Activated naive CD8-positive, alpha-beta T cell (primary cell): ENCODE measurements around the gene MT1M.
"Not testable (repeated sequence)": the region's sequence is repeated elsewhere in the genome, so short reads cannot be mapped to it uniquely, and the experiment has no call there.

ENCODE experiments used
- H3K27ac Mint-ChIP-seq: one replicate; pipeline ENCODE4 v1.8.0; 2021; ENCODE audit warnings: mixed read lengths
- H3K27me3 Mint-ChIP-seq: one replicate; pipeline ENCODE4 v1.8.0; 2021; ENCODE audit warnings: mixed read lengths
- H3K36me3 Mint-ChIP-seq: one replicate; pipeline ENCODE4 v1.8.0; 2021; ENCODE audit warnings: mixed read lengths
- H3K4me1 Mint-ChIP-seq: one replicate; pipeline ENCODE4 v1.8.0; 2021; ENCODE audit warnings: low read depth, mixed read lengths
- H3K4me3 Mint-ChIP-seq: one replicate; pipeline ENCODE4 v1.8.0; 2021; ENCODE audit warnings: mild to moderate bottlenecking, mixed read lengths
- H3K9me3 Mint-ChIP-seq: one replicate; pipeline ENCODE4 v1.8.0; 2021; ENCODE audit warnings: low read depth, mixed read lengths

Gene MT1M

GRCh38 chr16:56669005-56669839 is 36.8 kb downstream of the MT1M start, which contains the start of gene MT1H:
Gene MT1H, plus strand, starts transcription at chr16:56669814. Its CDS starts 71 bp downstream, at chr16:56669885.
- Mint-ChIP-seq H3K27me3 (peaks cover 23% of the 10 kb centered on the region), H3K4me1 (peaks cover 22% of the 10 kb centered on the region), H3K27ac (no peak within 1 kb of the TSS), H3K36me3 (peaks cover 12% of the 10 kb centered on the region), H3K4me3 (peak within 1 kb of the TSS; percentile 46), H3K9me3 (no peaks in the 10 kb centered on the region)

- Mint-ChIP-seq H3K27me3 (peaks cover 23% of the 10 kb centered on the region), H3K27ac (no peak overlapping the region), H3K4me1 (peaks cover 25% of the 10 kb centered on the region), H3K9me3 (no peaks in the 10 kb centered on the region), H3K36me3 (peaks cover 12% of the 10 kb centered on the region), H3K4me3 (peak overlapping the region; percentile 20)
Observed at GRCh38 chr16:56669840-56670619, 37.6 kb downstream of the MT1M start.

GRCh38 chr16:56670620-56670934 is 38.1 kb downstream of the MT1M start:
- no peaks in the 10 kb centered on the region for H3K9me3 Mint-ChIP-seq
- peaks cover 9% of the 10 kb centered on the region for H3K36me3 Mint-ChIP-seq
- H3K4me3 Mint-ChIP-seq: no peak overlapping the region
- H3K27ac Mint-ChIP-seq: no peak overlapping the region
- H3K4me1 Mint-ChIP-seq: peaks cover 29% of the 10 kb centered on the region
- peaks cover 20% of the 10 kb centered on the region for H3K27me3 Mint-ChIP-seq

- not testable (repeated sequence) for H3K4me3 Mint-ChIP-seq, H3K9me3 Mint-ChIP-seq, H3K36me3 Mint-ChIP-seq, H3K27ac Mint-ChIP-seq
- peaks cover 35% of the 10 kb centered on the region for H3K4me1 Mint-ChIP-seq
- peaks cover 19% of the 10 kb centered on the region for H3K27me3 Mint-ChIP-seq
Observed at GRCh38 chr16:56671691-56672090, 39.2 kb downstream of the MT1M start.

GRCh38 chr16:56672171-56672570 is 39.7 kb downstream of the MT1M start:
- not testable (repeated sequence) for H3K36me3 Mint-ChIP-seq, H3K27ac Mint-ChIP-seq, H3K4me3 Mint-ChIP-seq, H3K9me3 Mint-ChIP-seq
- Mint-ChIP-seq H3K4me1 (peaks cover 35% of the 10 kb centered on the region), H3K27me3 (peaks cover 19% of the 10 kb centered on the region)

- Mint-ChIP-seq H3K27me3 (peaks cover 19% of the 10 kb centered on the region), H3K4me3 (no peak overlapping the region), H3K27ac (no peak overlapping the region)
Observed at GRCh38 chr16:56672761-56673536, 40.5 kb downstream of the MT1M start.

GRCh38 chr16:56673921-56674320 is 41.5 kb downstream of the MT1M start:
- Mint-ChIP-seq H3K36me3 (peaks cover 4% of the 10 kb centered on the region), H3K27ac (no peak overlapping the region), H3K27me3 (peaks cover 11% of the 10 kb centered on the region)

More at GRCh38 chr16:56672761-56673536, 40.5 kb downstream of the MT1M start:
- Mint-ChIP-seq H3K36me3 (peaks cover 6% of the 10 kb centered on the region), H3K9me3 (no peaks in the 10 kb centered on the region), H3K4me1 (peaks cover 31% of the 10 kb centered on the region)

GRCh38 chr16:56674570-56674969 is 42.1 kb downstream of the MT1M start:
- H3K27me3 Mint-ChIP-seq, H3K36me3 Mint-ChIP-seq, H3K27ac Mint-ChIP-seq, H3K9me3 Mint-ChIP-seq: not testable (repeated sequence)
- H3K4me3 Mint-ChIP-seq: peak overlapping the region; percentile 81
- H3K4me1 Mint-ChIP-seq: peaks cover 19% of the 10 kb centered on the region

More at GRCh38 chr16:56673921-56674320, 41.5 kb downstream of the MT1M start:
- Mint-ChIP-seq H3K9me3 (no peaks in the 10 kb centered on the region), H3K4me3 (no peak overlapping the region), H3K4me1 (peaks cover 24% of the 10 kb centered on the region)

GRCh38 chr16:56675685-56676210 is 43.3 kb downstream of the MT1M start:
- H3K27me3 Mint-ChIP-seq: peaks cover 4% of the 10 kb centered on the region
- H3K4me3 Mint-ChIP-seq: peak overlapping the region; percentile 81
- peaks cover 16% of the 10 kb centered on the region for H3K4me1 Mint-ChIP-seq
- H3K9me3 Mint-ChIP-seq: no peaks in the 10 kb centered on the region
- peaks cover 2% of the 10 kb centered on the region for H3K36me3 Mint-ChIP-seq
- peak overlapping the region; percentile 16 for H3K27ac Mint-ChIP-seq

- Mint-ChIP-seq H3K36me3 (no peaks in the 10 kb centered on the region), H3K4me3 (no peak overlapping the region), H3K9me3 (no peaks in the 10 kb centered on the region), H3K27ac (no peak overlapping the region), H3K27me3 (no peaks in the 10 kb centered on the region), H3K4me1 (peaks cover 21% of the 10 kb centered on the region)
Observed at GRCh38 chr16:56677474-56677873, 45.0 kb downstream of the MT1M start.

GRCh38 chr16:56679078-56679730 is 46.7 kb downstream of the MT1M start:
- Mint-ChIP-seq H3K27me3 (no peaks in the 10 kb centered on the region), H3K9me3 (no peaks in the 10 kb centered on the region), H3K36me3 (peaks cover 2% of the 10 kb centered on the region), H3K4me1 (peaks cover 32% of the 10 kb centered on the region), H3K27ac (no peak overlapping the region), H3K4me3 (no peak overlapping the region)

- peaks cover 29% of the 10 kb centered on the region for H3K4me1 Mint-ChIP-seq
- no peaks in the 10 kb centered on the region for H3K27me3 Mint-ChIP-seq
- H3K27ac Mint-ChIP-seq: no peak overlapping the region
- peaks cover 2% of the 10 kb centered on the region for H3K36me3 Mint-ChIP-seq
- no peaks in the 10 kb centered on the region for H3K9me3 Mint-ChIP-seq
- H3K4me3 Mint-ChIP-seq: no peak overlapping the region
Observed at GRCh38 chr16:56679818-56680217, 47.4 kb downstream of the MT1M start.

GRCh38 chr16:56681939-56682702 is 49.7 kb downstream of the MT1M start, which contains the start of gene MT1X:
Gene MT1X, plus strand, starts transcription at chr16:56682470. Its CDS starts 71 bp downstream, at chr16:56682541.
- Mint-ChIP-seq H3K9me3 (no peaks in the 10 kb centered on the region), H3K27me3 (no peaks in the 10 kb centered on the region), H3K36me3 (peaks cover 5% of the 10 kb centered on the region), H3K27ac (peak within 1 kb of the TSS; percentile 96), H3K4me3 (peak within 1 kb of the TSS; percentile 94), H3K4me1 (peaks cover 20% of the 10 kb centered on the region)
